IPS-NIHi7 (cell line): ENCODE measurements around the gene NCKAP5.
"Not testable (repeated sequence)": the region's sequence is repeated elsewhere in the genome, so short reads cannot be mapped to it uniquely, and the experiment has no call there.

Experiments used
- DNase-seq: peaks from one replicate; pipeline ENCODE4 v3.0.0; 2012; ENCODE audit warnings: mixed read lengths; ENCODE audit errors: extremely low spot score

NCKAP5 gene

DNA sequence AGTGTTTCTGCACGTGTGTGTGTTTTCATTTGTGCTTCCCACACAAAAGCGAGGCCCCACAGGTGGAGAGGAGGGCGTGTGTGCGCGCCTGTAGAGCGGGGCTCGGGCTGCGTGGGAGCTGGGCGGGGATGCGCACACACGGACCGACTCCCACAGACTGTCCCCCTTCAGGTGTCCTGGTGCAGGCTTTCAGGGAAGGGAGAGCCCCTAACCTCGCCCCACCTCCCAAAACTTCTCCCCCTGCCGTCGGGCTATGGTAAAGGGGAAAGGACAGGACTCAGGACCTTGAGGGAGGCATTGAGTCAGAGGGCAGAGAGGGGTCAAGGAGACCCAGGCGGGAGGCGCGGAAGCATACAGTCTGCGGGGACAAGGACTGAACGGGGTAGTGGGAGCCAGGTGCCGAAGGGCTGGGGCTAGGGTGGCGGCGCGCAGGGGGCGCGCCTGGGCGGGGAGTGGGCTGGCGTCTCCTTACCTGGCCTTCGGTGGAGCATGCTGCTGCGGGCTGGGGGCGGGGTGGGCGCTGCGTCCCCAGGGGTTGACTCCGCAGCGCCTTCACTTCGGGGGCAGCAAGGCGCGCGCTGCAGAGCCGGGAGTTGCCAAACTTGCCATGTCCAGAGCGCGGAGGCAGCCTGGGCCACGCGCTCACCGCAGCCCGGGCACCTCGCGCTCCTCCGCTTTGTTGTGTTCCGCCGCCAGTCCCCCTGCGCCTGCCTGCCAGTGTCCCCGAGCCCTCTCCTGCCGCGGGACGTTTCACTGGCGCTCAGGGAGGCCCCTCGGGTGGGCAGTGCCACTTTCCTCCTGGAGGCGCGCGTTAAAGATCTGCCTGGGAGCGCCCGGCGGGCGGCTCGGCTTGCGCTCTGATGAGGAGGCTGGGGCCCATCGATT, 302.0 kb downstream of the NCKAP5 start:
- peak; percentile 72 for DNase-seq

DNA sequence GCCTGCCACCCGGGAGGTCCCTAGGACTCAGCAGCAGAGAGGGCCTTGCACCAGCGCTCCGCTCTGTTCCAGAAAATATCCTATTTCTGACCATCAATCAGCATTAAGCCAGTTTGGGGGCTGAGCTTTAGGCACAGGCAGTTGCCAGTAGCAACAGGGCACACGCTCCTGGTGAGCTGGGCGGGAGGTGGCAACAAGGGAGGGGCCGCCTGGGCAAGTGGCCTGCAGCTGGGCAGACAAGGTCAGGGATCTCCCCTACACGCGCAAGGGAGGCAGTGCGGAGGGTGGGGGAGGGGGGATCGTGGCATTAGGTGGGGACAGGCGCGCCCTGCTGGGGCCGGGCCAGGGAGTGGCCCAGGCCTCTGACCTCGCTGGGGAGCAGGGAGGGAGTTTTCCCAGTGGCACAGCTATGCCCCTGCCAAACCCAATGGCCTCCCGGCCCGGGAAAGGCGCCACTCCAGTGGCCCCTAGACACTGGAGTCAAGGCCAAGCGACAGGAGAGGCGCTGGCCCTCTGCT, 302.8 kb downstream of the NCKAP5 start:
- peak; percentile 38 for DNase-seq

DNA sequence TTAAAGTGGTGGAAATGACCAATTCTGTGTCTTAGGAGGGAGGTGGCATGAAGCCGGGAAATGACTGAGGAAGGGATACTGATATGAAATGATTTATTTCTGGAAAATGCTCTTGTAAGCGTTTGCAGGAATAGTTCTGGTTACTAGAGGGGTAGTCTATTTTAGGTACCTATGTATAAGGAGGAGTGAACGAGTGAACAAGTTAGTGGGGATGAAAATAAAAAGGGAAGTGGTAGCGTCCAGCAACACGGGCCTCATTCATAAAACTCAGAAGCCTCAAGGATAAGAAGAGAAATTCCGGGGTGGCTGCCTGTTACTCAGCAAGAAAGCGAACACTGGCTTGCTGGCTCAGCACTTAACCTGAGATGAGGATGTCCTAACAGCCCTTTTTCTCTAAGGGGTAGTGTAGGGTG, 303.3 kb downstream of the NCKAP5 start:
- DNase-seq = no peak

DNA sequence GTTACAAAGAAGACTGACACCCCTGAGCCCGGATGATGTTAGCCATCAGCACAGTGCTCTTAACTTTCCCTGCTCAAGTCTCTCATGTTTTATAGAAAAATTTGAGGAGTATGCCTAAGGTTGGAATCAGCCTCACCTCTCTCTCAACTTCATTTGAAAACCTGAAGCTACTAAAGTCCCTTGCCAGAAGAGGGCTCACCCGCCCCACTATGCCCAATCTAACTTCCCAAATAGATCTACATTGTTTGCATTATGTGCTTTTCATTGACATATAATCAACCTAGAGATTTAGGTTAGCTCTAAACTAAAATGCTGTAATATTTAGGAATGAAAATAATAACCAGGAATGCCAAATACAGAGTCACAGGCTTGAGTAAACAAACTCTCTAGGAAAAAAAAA, 305.4 kb downstream of the NCKAP5 start:
- no peak for DNase-seq

DNA sequence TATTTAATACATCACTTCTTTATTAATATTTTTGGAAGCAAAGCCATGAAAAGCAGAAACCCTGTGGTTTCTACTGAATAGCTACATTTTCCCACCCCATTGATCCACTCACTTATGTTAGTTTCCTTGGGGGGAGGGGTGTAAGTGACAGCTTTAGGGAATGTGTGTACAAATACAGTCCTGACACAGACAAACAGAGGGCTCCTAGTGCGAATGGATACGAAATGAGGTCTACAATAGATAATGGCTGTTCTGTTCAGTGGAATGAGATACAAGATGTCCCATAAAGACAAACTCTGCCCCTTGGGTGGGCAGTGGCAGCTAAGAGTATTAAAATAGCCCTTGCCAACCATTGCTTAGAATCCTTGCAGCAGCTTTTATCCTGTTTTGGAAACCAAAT, 312.9 kb downstream of the NCKAP5 start:
- DNase-seq = no peak

DNA sequence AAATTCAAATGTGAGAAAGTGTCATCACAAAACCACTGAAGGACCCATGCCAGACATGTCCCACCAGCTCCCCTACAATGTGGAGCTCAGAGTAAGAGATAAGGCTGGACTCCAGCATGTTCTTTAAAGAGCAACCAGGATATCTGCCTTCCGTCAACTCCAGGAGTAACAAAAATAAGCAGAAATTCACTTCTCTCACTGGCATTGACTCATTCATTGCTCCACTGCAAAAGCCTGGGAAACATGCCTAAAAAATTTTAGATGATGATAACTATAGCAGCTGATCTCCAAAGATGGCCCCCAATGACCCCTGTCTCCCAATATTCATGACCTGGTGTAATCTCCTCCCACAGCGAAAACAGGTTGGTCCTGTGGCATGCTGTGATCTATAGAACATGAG, 314.5 kb downstream of the NCKAP5 start:
- no peak for DNase-seq

DNA sequence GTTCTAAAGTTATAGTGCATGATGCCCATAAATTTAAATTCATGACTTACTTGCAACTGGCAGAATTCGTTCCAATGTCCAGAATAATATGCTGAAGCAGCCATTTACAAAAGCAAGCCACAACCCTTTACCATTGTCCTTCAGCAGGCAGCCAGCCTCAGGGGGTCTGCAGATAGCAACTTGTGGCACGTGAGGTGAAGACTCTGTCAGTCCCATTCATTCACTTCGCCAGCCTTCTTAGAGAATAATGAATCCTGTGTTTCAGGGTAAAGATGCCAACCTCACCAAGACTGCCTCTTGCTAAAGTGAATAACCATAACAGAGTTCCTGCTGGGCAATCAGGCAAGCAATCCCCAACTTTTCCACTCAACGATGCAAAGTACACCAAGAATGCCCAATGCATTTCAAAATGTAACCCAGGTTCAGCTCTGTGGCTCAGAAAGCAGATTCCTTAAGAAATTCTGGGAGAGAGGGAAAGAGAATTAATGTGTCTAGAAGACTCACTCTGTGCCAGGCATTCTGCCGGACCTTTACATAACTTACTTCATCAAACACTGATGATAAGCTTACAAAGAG, 315.4 kb downstream of the NCKAP5 start:
- DNase-seq = no peak

DNA sequence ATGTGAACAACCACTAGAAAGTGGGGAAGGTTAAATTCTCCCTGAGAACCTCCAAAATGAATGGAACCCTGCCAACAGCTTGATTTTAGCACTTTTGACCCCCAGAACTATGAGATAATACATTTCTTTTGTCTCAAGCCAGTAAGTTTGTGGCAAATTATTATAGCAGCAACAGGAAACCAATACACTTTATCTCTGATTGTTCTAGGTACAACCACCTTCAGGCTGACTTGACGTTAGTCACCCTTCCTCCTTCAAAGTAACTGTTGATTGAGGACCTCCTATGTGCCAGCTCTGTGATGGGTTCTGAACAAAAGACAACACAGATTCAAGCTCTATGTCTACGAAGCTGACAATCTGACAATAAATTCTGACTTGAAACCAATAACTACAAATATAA, 318.9 kb downstream of the NCKAP5 start:
- no peak for DNase-seq

DNA sequence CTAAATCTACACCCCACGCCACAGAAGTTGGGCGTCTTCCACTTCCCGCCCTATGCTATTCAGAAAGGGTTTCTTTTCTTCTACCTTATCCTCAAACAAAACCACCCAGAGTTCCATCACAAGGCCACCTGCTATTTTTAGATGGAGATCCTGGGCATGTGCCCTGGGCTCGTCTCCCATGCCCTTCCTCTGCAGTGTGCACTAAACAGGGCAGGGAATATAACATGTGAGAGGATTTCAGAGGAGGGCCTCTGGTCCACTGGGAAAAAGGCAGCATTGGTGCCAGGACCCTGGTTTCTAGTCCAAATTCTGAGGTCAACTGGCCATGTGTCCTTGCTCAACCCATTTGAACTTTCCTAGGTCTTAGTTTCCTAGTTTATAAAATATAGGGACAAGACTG, 320.0 kb downstream of the NCKAP5 start:
- DNase-seq = no peak

DNA sequence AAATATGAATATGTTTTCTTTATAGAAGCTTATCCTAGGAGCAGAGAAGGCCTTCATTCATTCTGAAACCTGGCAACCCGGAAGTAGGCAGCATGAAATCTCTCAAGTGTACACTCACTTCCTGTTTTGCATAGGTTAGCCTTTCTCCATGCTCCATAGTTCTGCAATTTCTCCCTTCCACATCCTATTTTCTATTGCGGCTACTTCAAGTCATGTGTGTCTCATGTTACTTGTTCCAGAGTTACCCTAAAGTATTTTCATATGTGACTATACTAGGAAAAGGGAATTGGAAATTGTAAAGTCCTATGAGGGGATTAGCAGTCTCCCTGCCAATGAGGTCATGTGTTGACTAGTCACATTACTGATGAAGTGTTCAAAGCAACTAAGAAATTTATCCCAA, 320.6 kb downstream of the NCKAP5 start:
- DNase-seq = no peak

DNA sequence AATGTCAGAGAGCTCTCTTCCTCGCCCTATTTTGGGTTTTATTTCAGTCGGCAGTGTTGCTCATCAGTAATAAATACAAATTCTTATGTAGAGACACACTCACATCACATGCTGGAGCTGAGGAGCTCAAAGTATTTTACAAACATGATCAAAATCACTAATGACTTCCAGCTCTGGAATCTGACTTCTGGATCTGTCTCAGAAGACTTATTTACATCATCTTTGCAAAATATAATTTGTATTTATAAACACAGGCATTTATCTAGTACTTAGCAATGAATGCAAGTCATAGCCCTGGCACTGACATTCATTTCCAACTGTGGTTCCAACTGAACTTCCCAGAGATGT, 327.1 kb downstream of the NCKAP5 start:
- no peak for DNase-seq

DNA sequence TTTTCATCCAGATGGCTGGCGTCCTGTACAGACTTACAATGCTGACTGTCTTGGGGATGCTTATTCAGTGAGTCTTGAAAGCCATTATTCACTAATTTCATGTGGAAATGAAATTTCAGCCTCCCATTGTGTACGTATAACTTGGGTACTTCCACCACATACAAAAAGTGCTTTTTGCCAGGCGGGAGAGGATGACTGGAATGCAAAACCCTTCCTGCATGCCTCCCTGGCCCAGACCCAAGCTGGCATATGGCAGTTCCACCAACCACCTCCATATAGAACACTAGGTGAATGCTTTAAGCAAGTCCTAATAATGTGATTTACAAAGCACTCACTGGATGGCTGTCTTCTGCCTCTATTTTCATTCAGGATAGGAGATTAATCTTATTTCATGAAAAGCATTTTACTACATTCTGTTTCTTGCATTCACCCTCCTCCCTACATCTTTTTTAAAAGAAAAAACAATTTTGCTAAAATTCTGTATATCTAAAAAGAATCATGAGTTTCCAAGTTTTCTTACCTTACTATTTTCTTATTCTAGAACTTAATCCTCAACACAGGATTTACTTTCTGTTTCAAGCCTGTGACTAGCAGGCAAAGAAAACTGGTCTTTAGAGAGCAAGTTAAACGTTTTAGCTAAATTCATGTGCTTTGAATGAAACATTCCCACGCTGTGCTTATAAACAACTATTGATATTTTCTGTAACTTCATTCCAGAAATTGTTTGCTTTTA, 327.6 kb downstream of the NCKAP5 start:
- DNase-seq = no peak

DNA sequence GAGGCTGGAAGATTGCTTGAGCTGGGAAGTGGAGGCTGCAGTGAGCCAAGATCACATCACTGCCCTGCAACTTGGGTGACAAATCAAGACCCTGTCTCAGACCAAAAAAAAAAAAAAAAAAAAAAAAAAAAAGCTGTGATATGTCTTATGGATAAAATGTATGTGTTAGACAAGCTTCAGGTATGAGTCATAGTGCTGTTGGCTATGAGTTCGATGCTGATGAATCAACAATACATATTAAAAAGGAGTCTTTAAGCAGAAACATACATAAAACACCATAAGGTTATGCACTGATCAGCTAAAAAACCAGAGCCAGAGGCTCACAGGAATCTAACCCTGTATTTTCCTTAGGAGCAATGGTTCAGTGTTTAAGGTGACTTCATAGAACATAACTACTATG, 332.3 kb downstream of the NCKAP5 start:
- no peak for DNase-seq

DNA sequence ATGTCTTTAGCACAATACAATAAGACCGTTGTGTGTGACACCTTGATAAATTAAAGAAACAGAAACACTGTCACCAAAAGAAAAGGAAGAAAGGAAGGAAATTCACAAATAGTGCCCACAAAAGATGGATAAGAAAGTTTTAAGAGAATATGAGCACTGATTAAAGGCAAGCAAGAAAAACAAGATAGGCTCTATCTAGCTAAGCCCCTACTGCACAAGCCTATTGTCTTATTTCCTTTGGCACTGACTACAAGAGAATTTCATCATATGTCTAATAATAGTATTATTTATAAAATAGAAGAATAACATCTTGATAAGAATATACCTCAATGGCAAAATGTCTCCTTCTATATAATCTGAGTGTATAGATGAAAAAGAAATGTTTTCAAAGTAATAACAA, 335.7 kb downstream of the NCKAP5 start:
- DNase-seq = no peak

DNA sequence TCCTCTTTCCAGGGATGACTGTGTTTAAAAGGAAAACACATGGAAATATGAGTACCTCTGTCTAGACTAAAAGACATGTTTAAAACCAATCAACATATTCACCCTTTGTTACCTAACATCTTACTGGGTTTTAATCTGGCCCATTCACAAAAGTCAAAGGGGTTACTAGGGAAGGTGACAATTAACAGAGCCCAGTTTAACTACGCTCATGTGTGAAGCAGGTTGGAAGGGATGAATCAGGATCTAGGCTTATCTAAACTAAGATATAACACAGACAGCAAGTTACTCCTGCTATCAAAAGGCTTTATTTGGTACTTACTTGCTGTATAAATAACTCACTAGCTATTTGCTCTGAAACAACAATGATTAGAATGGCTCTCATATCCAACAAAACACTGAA, 337.0 kb downstream of the NCKAP5 start:
- no peak for DNase-seq

DNA sequence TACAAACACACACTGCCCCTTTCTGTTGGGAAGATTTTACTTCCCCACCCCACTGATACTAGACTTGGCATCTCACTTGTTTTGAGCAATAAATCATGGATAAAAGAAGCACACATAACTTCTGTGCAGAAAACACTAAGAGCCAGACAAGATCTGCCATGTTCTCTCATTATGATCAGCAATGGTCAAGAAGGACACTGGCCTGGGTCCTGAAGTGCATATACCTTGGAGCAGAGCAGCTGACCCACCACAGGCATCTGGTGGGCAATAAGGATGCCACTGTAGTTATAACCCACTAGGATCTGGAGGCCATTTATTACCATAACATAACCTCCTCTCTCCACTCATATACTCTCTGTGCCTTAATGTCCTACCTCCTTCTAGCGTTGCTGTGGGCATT, 338.3 kb downstream of the NCKAP5 start:
- DNase-seq = no peak

DNA sequence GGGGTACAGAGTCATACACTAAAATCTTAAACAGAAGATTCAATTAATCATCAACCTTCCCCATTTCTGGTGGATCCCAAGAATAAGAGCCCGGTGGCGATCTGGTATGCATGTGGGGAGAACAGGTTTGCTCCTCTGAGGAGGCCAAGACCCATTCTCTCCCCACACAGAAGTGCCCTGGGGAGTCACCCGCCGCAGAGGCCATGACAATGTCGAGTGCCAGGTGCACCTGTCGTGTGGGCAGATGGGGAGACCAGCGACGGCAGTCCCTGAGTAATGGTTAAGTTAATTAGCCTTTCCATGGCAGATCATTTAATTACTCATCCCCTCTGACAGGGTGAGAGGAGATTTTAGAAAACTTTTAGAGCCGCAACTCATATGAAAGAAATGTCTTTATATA, 345.0 kb downstream of the NCKAP5 start:
- no peak for DNase-seq

DNA sequence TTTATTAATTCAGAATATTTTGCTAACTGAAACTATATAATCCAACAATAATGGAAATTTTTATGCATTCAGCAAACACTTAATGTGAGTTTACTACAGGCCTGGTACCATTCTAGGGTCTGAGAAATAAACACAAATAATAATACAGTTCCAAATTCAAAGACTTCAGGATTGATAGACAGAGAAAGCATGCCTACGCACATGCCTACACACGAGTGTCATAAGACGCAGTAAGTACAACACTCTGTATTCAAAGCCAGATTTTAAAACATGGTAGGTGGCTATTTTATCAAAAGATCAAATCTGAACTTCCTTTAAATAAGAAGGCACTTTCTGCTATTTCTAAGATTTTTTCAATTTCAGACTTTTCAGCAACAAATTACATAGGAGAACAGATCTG, 346.9 kb downstream of the NCKAP5 start:
- DNase-seq = no peak

DNA sequence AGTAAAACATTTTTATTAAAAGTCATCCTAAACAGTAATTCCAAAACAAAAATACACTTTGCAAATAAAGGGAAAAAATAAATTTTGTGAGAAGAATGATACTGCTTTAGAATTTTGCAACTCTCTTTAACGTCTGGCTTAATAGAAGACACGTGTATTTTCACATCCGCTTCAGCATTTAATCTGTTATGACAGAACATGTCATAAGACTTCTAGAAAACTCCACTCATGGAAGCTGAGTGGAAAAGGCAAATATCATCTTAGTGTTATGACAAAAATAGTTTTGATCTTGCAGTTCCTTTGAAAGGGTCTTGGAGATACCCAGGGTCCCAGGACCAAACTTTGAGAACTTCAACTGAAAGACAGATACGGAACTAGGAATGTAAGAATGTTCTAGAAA, 350.1 kb downstream of the NCKAP5 start:
- no peak for DNase-seq

DNA sequence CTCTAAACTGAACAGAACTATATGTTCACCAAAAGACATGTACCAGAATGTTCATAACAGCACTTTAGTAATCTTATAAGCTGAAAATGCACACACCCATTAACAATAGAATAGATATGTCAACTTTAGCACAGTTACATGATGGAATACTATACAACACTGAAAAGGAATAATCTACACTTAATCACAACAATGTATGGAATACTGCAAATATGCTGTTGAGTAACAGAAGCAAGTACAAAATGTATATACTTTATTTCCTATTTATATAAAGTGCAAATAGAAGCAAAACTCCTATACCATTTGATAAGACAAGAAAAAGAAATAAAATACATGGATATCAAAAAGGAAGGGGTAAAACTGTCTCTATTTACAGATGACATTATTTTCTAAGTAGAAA, 352.8 kb downstream of the NCKAP5 start:
- no peak for DNase-seq

DNA sequence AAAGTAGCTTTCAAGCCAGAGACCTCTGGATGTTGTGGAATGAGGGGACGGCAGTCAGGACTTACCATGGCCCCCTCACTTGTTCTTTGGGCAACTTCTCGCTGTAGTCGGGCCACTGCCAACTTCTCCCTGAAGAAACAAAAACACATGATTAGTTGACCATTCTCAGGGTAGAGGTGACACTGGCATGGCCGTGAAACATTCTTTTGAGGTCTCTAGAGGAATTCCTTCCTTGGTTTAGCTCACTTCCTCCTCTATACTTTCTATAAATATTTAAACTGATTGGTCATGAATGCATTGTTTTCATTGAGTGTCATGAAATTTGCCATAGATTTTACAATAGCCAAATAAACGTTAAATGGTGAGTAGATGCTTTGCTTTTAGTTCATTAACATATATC, 354.6 kb downstream of the NCKAP5 start:
- no peak for DNase-seq

DNA sequence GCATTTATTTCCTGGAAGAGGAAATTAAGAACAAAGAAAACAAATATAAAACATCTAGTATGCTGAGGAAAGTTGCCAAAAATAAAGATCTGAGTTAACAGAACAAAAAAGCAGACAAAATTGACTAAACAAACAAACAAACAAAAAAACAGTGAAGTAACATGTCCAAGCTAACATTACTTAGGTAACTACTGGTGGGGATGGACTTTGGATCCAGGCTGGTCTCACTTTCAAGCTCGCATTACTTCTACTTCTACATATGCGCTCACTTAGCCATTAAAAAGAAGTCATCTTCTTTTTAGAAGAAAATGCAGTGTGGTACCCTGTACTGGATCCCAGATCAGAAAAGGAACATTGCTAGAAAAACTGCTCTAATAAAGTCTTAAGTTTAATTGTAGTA, 358.9 kb downstream of the NCKAP5 start:
- DNase-seq = no peak

DNA sequence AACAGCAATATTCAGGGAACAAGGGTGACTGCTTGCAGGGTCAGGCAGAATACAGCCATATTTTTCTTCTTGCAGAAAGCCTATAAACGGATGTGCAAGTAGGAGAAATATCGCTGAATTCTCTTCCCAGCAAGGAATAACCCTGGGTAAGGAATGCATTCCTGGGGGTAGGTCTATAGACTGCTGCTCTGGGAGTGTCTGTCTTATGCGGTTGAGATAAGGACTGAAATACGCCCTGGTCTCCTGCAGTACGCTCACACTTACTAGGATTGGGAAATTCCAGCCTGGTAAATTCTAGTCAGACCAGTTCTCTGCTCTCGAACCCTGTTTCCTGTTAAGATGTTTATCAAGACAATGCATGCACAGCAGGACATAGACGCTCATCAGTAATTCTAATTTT, 361.6 kb downstream of the NCKAP5 start:
- DNase-seq = not testable (repeated sequence)
